Measurements from ENCODE around the gene SPAG9. TPM values are rescaled to one million over a fixed set of nuclear protein-coding genes. Genes with fewer than 3 reads are reported as not detected.
"Not testable (repeated sequence)": the region's sequence is repeated elsewhere in the genome, so short reads cannot be mapped to it uniquely, and the experiment has no call there.

Gene SPAG9
- total and polyA plus RNA-seq, 2 experiments from 2014 or later: 26.5 to 82.7 TPM

DNA sequence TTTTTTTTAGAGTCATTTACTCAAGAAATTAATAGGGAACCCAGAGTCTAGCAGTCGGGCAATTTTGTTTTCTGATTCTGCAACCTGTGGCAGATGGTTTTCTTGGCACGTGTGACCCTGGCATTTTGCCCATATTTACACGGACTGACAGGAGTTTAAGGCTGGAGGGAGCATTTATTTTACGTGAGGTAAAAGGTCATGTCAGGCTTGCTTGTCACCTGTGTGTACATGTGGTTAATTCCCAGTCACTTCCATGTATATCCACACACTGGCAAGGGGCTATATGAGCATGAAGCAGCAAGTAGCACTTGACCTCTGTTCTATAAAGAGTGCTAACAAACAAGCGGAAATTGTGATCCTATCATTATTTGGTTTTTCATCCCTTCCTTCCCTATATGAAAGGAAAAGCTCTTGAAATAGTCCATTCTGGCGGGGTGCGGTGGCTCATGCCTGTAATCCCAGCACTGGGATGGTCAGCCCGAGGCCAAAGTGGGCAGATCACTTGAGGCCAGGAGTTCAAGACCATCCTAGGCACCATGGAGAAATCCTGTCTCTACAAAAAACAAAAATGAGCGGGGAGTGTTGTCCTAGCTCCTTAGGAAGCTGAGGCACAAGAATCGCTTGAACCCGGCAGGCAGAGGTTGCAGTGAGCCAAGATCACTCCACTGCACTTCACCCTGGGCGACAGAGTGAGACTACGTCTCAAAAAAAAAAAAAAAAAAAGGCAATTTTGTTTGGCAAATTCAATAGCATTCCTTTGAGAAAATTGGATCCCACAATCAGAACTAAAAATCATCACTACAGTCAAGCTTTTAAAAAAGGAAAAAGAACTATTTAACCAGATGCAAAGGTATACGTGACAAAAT lies 2.1 kb downstream of the SPAG9 start:
- Histone ChIP-seq H3K79me2 (peaks cover 70% of the 10 kb centered on the region), H2AFZ (no peak overlapping the region), H3K27me3 (no peaks in the 10 kb centered on the region), H3K27ac (peak overlapping the region; percentile 100), H3K9me2 (replicated peaks; ENCODE audit: insufficient read depth) (no peaks in the 10 kb centered on the region), H3K9me3 (ENCODE audit: low read depth) (no peaks in the 10 kb centered on the region), H3K4me2 (peak overlapping the region; percentile 87), H3K4me3 (peak overlapping the region; percentile 97), H3K36me3 (replicated peaks; ENCODE audit: insufficient read depth, low read depth) (no peaks in the 10 kb centered on the region), H4K20me1 (ENCODE audit: insufficient read depth, poor library complexity, severe bottlenecking) (peaks cover 59% of the 10 kb centered on the region), H3K4me1 (ENCODE audit: insufficient read depth) (peaks cover 17% of the 10 kb centered on the region)
- DNase-seq (ENCODE audit: low spot score): peak; percentile 58
- 78% methylated on average over 14 of the region's 14 CpGs for WGBS (ENCODE audit: low lambda C conversion rate, missing lambda C conversion rate)
- TF ChIP-seq EZH2 (IDR thresholded peaks at IDR 0.05; ENCODE audit: borderline replicate concordance) (no peak), CTCF (IDR thresholded peaks at IDR 0.05; ENCODE audit: poor library complexity) (no peak), EZH2phosphoT487 (IDR thresholded peaks at IDR 0.05; ENCODE audit: low read depth, severe bottlenecking, unreplicated experiment) (no peak)

DNA sequence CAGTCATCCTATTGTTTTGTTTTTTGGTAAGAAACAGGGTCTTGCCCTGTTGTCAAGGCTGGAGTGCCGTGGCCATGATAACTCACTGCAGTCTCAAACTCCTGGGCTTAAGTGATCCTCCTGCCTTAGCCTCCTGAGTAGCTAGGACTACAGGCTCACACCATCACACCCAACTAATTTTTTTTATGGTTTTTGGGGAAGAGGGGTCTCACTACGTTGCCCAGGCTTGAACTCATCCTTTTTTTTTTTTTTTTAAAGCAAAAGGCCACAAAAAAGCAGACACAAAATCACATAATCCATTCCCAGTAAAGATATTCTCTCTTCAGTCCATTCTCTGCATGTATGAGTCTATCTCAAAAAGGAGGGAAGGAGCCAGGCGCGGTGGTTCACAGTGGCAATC lies 5.5 kb downstream of the SPAG9 start:
- H3K27ac ChIP-seq: no peak overlapping the region
- TF ChIP-seq CTCF (IDR thresholded peaks at IDR 0.05; ENCODE audit: poor library complexity) (no peak), EZH2phosphoT487 (IDR thresholded peaks at IDR 0.05; ENCODE audit: low read depth, severe bottlenecking, unreplicated experiment) (no peak), EZH2 (IDR thresholded peaks at IDR 0.05; ENCODE audit: borderline replicate concordance) (no peak)
- WGBS (ENCODE audit: low lambda C conversion rate, missing lambda C conversion rate): 99% methylated on average over 4 of the region's 4 CpGs

DNA sequence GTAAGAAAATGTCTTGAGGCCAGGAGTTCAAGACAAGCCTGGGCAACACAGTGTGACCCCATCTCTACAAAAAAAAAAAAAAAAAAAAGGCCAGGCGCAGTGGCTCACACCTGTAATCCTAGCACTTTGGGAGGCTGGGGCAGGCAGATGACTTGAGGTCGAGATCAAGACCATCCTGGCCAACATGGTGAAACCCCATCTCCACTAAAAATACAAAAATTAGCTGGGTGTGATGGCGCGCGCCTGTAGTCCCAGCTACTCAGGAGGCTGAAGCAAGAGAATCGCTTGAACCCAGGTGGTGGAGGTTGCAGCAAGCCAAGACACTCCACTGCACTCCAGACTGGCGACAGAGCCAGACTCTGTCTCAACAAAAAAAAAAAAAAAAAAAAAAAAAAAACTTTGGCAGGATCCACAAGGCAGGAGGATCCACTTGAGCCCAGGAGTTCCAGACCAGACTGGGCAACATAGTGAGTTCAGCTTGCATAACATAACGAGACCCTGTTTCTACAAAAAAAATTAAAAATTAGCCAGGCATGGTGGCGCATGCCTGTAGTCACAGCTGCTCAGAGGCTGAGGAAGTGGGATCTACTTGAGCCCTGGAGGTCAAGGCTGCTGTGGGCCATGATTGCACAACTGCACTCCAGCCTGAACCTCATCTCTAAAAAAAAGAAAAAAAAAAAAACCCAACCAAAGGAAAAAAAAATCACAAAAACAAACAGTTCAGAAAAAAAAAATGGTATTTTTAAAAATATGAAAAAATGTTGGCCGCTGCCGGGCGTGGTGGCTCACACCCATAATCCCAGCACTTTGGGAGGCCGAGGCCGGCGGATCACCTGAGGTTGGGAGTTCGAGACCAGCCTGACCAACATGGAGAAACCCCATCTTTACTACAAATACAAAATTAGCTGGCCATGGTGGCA lies 8.1 kb downstream of the SPAG9 start:
- WGBS (ENCODE audit: low lambda C conversion rate, missing lambda C conversion rate): 93% methylated on average over 16 of the region's 16 CpGs
- Histone ChIP-seq H3K4me1 (ENCODE audit: insufficient read depth) (peaks cover 10% of the 10 kb centered on the region), H3K79me2 (peaks cover 96% of the 10 kb centered on the region), H4K20me1 (ENCODE audit: insufficient read depth, poor library complexity, severe bottlenecking) (peaks cover 78% of the 10 kb centered on the region)
- not testable (repeated sequence) for DNase-seq (ENCODE audit: low spot score); H3K9me2 ChIP-seq (replicated peaks; ENCODE audit: insufficient read depth); H3K27ac ChIP-seq; H3K36me3 ChIP-seq (replicated peaks; ENCODE audit: insufficient read depth, low read depth); H3K27me3 ChIP-seq; H3K4me2 ChIP-seq; H3K9me3 ChIP-seq (ENCODE audit: low read depth); H2AFZ ChIP-seq; H3K4me3 ChIP-seq

More for the DNA sequence above, 5.5 kb downstream of the SPAG9 start:
- Histone ChIP-seq H4K20me1 (ENCODE audit: insufficient read depth, poor library complexity, severe bottlenecking) (peaks cover 83% of the 10 kb centered on the region), H3K79me2 (peaks cover 100% of the 10 kb centered on the region), H2AFZ (no peak overlapping the region), H3K36me3 (replicated peaks; ENCODE audit: insufficient read depth, low read depth) (no peaks in the 10 kb centered on the region), H3K27me3 (no peaks in the 10 kb centered on the region), H3K4me1 (ENCODE audit: insufficient read depth) (peaks cover 18% of the 10 kb centered on the region), H3K4me2 (no peak overlapping the region), H3K9me2 (replicated peaks; ENCODE audit: insufficient read depth) (no peaks in the 10 kb centered on the region), H3K4me3 (no peak overlapping the region), H3K9me3 (ENCODE audit: low read depth) (no peaks in the 10 kb centered on the region)
- no peak for DNase-seq (ENCODE audit: low spot score)

Data from hepatocyte (in vitro differentiated cells).